Left hindlimb (tissue), 1 donor: ENCODE measurements around the gene UBE2V1.
"Not testable (repeated sequence)": the region's sequence is repeated elsewhere in the genome, so short reads cannot be mapped to it uniquely, and the experiment has no call there.

Experiments used
- DNase-seq: peaks from one replicate; pipeline ENCODE4 v3.0.0-alpha.2; 2018

Gene UBE2V1

DNA sequence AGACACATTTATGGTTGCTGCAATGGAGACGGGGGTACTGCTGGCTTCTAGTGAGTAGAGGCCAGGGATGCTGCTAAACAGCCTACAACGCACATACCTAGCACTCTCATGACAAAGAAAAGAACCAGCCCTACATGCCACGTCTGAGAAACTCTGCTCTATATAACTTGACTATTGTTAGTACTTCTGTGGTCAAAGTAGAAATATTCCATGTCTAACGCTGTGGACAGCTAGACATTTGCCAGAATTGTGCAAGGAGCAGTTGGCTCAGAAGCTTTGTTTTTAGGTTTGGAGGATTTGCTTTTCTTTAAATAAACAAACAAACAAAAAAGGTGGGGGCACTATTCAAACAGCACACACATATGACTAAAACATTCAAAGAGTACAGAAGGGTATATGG lies 20.5 kb downstream of the UBE2V1 start:
- DNase-seq: no peak

DNA sequence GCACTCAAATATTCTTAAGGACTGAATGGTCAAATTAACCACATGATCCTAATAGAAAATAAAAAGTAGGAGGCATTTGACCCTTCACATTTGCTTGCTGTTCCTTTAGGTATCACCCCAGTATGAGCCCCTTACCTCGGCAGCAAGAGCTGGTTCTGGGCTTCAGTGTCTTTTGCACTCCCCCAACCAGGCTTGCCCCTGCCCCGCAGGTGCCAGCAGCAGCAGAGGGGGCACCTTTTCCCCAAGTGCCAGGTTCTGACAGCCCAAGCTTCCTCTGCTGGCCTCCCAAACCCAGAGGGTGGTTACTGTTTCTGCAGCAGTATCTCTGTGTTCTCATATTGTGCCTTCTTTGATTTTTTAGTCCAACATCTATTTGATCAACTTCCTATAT lies 23.2 kb downstream of the UBE2V1 start:
- no peak for DNase-seq

DNA sequence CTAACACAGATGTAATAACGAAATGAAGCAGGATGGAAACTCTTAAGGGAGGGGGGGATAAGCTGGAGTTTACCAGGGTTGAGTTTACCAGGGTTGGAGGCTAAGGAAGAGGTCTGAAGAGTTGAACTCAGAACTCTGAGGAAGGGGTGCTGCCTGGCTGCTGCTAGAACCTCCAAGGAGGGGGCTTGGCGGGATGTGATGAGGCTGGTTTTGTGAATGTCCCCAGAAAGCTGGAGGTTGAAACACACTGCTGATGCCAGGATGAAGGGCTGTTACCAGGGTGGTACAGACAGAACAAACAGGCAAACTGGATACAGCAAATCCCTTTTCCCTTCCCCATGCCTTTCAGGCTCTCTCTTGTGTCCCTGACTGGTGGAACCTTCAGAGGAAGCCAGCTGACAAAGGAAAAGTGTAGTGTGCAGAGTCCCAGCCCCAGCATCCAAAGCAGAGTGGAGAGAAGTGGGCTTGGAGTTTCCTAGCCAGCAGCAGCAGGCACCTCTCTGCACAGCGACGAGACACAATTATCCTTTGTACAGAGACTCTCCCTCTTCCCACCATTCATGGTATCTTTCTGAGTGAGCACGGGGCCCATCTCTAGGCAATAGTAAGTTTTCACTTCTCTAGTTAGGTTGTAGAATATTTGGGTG lies 23.7 kb downstream of the UBE2V1 start:
- DNase-seq: no peak

- no peak for DNase-seq
Observed at GRCh38 chr20:50088022-50088421, 24.9 kb downstream of the UBE2V1 start.

GRCh38 chr20:50085481-50086365 lies 27.2 kb downstream of the UBE2V1 start:
- peak; percentile 53 for DNase-seq

DNA sequence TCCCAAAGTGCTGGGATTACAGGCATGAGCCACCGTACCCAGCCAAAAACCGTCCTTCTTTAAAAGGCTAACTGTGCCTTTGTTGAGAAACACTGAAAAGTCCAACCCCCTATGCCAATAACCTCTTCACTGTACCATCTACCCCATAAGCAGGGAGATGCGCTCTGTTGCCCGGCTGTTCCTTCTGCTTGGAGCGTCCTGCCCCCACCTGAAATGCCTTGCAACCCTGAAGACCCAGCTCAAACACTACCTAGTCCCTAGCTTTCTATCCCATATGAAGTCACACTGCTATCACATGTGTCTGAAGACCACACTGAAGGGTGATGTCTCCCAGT lies 27.8 kb downstream of the UBE2V1 start:
- no peak for DNase-seq

GRCh38 chr20:50083034-50083433 lies 29.9 kb downstream of the UBE2V1 start:
- DNase-seq: no peak

DNA sequence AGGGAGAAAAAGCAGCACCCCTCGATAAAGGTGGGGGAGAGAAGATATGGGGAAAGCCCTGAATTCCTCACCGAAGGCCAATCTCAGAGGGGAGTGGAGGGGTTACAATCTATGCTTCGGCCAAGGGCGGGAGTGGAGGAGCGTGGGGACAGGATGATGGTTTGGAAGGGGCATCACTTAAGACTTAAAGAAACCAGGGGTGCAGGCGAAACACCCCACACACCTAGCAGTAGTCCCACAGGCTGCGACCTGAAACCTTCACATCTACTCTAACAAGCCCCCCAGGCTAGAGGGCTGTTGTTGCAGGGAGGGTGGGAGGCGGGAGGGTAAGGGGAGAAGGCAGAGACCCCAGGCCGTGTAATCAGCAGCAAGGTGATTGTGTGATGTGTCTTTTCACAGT lies 30.9 kb downstream of the UBE2V1 start:
- DNase-seq: not testable (repeated sequence)

- DNase-seq: no peak
Observed at GRCh38 chr20:50077818-50078601, 34.9 kb downstream of the UBE2V1 start.

DNA sequence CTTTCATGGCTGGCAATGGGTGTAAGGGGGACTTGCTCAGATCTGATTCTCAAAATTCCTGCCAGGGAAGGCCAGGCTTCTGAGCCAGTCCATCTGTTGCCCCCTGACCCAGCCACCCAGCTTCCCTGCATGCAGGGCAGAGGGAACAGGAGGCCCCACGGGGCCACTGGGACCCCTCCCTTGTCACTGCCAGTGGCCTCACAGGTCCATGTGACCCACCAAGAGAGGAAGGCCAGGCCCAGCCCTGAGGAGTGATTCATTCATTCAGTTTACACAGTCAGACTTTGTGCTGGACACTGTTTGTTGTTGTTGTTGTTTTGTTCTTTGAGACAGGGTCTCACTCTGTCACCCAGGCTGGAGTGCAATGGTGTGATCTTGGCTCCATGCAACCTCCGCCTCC lies 39.5 kb downstream of the UBE2V1 start:
- DNase-seq: no peak

GRCh38 chr20:50071039-50071888 lies 41.7 kb downstream of the UBE2V1 start:
- peak; percentile 92 for DNase-seq

DNA sequence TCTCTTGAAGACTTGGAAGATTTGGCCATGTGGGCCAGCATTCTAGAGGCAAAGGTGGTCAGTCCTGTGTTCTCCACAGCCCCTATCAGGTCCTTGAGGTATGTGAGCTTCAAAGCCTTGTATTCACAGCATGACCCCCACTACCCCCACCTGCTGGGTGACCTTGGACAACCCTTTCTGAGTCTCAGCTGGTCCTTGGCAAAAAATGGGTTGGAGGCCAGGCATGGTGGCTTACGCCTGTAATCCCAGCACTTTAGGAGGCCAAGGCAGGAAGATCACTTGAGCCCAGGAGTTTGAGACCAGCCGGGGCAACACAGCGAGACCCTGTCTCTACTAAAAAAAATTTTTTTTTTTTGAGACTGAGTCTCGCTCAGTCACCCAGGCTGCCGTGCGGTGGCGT lies 42.6 kb downstream of the UBE2V1 start:
- peak; percentile 13 for DNase-seq

DNA sequence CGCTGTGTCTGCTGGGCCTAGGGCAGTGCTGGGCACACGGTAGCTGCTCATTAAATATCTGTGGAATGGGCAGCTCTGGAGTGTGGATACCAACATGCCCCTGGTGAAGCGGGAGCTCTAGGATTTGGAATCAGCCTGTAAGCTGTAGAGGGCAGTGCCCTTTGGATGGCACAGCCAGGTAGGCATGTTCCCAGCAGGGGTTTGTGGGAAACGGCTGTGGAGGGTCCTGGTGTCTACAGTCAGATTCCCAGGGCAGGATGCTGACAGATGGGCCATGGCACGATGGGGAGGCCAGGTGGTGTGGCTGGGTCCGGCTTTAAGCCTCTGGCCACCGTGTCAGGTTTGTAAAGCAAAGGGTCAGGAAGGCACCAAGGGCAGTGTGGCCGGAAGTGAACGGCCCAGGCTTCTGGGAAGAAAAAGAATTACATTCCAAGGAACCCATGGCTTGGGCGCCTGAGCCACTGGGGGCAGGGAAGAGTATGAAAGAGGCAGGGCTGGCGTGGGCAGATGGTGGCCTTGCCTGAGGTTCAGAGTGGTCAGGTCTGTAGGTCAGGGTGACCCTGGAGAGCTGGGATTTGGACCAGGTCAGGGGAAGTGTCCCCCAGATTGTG lies 44.8 kb downstream of the UBE2V1 start:
- peak; percentile 27 for DNase-seq

GRCh38 chr20:50067461-50067860 lies 45.5 kb downstream of the UBE2V1 start:
- DNase-seq: no peak

DNA sequence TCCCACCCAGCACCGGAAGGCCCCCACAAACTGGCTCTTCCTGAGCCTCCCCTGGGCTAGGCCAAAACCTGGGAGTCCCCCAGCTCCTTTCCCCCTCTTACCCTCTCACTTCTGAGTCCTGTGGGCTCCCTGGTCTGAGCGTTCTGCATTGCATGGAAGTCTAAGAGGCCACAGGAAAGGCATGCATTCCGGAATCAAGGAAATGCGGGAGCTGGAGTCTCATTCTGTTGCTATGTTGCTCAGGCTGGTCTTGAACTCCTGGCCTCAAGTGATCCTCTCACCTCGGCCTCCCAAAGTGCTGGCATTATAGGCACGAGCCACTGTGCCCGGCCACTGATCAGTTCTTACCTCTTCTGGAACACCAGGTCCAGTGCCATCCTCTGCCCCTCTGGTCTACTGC lies 45.9 kb downstream of the UBE2V1 start:
- no peak for DNase-seq

- DNase-seq: peak; percentile 16
Observed at GRCh38 chr20:50066161-50066834, 46.7 kb downstream of the UBE2V1 start.

GRCh38 chr20:50065325-50065615 lies 47.7 kb downstream of the UBE2V1 start:
- DNase-seq: no peak

DNA sequence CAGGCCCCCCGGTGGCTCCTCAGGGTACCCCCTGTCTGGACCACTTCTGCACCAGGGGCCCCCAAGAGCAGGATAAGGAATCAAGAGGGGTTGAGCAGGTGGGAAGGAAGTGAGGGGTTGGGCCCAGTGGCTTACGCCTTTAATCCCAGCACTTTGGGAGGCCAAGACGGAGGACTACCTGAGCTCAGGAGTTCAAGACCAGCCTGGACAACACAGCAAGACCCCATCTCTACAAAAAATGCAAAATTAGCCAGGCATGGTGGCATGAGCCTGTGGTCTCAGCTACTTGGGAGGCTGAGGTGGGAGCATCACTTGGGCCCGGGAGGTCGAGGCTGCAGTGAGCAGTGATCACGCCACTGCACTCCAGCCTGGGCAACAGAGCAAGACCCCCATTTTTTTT lies 49.2 kb downstream of the UBE2V1 start:
- DNase-seq: not testable (repeated sequence)

DNA sequence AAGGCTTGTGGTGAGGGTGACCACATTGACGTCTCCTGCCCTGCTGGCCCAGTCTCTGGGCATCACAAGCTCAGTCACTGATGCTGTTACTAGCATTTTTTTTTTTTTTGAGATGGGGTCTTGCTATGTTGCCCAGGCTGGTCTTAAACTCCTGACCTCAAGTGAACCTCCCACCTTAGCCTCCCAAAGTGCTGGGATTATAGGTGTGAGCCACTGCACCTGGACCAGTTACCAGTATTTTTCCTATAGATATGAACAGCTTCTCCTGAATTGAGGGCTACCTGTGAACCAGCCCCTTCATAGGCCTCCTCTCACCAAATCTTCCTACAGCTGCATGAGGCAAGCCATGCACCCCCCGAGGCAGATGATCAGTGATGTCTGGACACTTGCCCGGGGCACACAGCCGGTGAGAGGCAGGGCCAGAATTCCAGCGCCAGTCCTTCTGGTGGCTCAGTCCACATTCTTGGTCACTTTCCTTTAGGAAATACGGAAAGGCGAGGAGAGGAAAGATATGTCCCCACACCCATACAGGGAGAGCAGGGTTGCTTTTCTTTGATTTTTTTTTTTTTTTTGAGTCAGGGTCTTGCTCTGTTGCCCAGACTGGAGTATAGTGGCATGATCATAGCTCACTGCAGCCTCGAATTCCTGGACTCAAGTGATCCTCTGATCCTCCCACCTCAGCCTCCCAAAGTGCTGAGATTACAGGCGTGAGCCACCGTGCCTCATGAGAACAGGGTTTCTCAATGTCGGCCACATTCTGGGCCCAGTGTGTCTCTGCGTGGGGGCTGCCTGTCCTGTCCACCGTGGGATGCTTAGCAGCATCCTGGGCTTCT lies 50.7 kb downstream of the UBE2V1 start:
- DNase-seq: no peak

DNA sequence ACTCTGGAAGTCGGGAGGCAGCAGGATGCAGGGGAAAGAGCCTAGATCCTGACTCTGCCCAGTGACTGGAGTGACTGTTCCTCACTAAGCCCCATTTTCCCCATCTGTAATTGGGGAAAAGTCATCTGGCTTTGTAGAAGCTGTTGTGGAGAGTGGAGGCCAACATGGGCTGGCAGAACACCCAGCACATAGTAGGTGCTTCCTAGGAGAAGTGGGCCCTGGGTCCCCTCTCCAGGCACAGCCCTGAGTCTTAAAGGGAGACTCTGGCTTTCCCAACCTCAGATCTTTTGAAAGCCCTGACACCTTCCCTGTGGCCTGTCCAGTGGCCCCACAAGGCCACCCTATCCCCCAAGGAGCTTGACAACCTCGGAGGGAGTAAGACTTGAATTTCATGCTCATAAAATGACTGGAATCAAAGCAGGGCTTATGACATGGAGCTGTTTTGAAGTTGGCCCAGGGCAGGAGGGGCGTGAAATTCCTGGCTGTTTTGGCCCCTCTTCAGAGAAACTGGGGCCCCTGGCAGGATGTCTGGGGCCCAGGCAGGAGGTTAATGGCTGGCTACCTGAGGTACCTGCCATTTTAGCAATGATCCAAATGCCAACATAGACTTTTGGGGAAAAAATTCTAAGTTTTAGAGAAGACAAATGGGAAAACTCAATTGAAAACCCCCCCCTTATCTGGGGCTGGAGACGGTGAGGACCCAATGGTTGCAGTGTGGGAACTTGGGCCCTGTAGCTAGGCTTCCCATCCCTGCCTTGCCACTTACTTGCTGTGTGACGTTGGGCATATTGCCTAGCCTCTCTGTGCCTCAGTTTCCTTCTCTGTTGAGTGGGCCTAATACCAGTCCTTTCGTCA lies 51.6 kb downstream of the UBE2V1 start:
- DNase-seq: no peak
